NCI-H524 treated with DMSO at 0.1 percent for 48 hours (cell line): Measurements from ENCODE around the gene GNAQ.
"Not testable (repeated sequence)": the region's sequence is repeated elsewhere in the genome, so short reads cannot be mapped to it uniquely, and the experiment has no call there.

Experiments
- DNase-seq: peaks from one replicate; lab custom pipeline; 2025; lab: John Stamatoyannopoulos, UW

Gene GNAQ

GRCh38 chr9:77877976-77878375, 153.6 kb downstream of the GNAQ start:
- no peak for DNase-seq

- no peak for DNase-seq
Observed at GRCh38 chr9:77876590-77876989, 155.0 kb downstream of the GNAQ start.

GRCh38 chr9:77876091-77876490, 155.5 kb downstream of the GNAQ start:
- DNase-seq, result no peak

- no peak for DNase-seq
Observed at GRCh38 chr9:77872863-77873262, 158.7 kb downstream of the GNAQ start.

- DNase-seq, result no peak
Observed at GRCh38 chr9:77872177-77872576, 159.4 kb downstream of the GNAQ start.

- no peak for DNase-seq
Observed at GRCh38 chr9:77871483-77871882, 160.1 kb downstream of the GNAQ start.

GRCh38 chr9:77866878-77867277, 164.7 kb downstream of the GNAQ start:
- DNase-seq, result no peak

GRCh38 chr9:77865385-77866047, 166.1 kb downstream of the GNAQ start:
- no peak for DNase-seq

GRCh38 chr9:77864211-77864889, 167.3 kb downstream of the GNAQ start:
- no peak for DNase-seq

- DNase-seq, result not testable (repeated sequence)
Observed at GRCh38 chr9:77863638-77864037, 168.0 kb downstream of the GNAQ start.

GRCh38 chr9:77860953-77861352, 170.7 kb downstream of the GNAQ start:
- DNase-seq, result not testable (repeated sequence)

- no peak for DNase-seq
Observed at GRCh38 chr9:77857513-77858259, 173.9 kb downstream of the GNAQ start.

GRCh38 chr9:77856615-77857014, 175.0 kb downstream of the GNAQ start:
- no peak for DNase-seq

GRCh38 chr9:77854916-77855311, 176.7 kb downstream of the GNAQ start:
- DNase-seq, result no peak

GRCh38 chr9:77854258-77854915, 177.2 kb downstream of the GNAQ start:
- DNase-seq, result no peak

GRCh38 chr9:77853716-77854115, 177.9 kb downstream of the GNAQ start:
- DNase-seq, result no peak

GRCh38 chr9:77851882-77852595, 179.6 kb downstream of the GNAQ start:
- DNase-seq, result no peak

- no peak for DNase-seq
Observed at GRCh38 chr9:77848897-77849296, 182.7 kb downstream of the GNAQ start.

GRCh38 chr9:77848404-77848803, 183.2 kb downstream of the GNAQ start:
- no peak for DNase-seq

- no peak for DNase-seq
Observed at GRCh38 chr9:77847626-77848025, 184.0 kb downstream of the GNAQ start.

- DNase-seq, result no peak
Observed at GRCh38 chr9:77847059-77847499, 184.5 kb downstream of the GNAQ start.

GRCh38 chr9:77844415-77844814, 187.2 kb downstream of the GNAQ start:
- no peak for DNase-seq
